GM13976 (cell line): ENCODE data around the gene LRRC31.

Experiments
- DNase-seq: peaks from one replicate; pipeline ENCODE4 v3.0.0; 2012; ENCODE audit warnings: low spot score
- in situ Hi-C: fragments of 300-500 bp; cut with MboI; formaldehyde crosslinking; loops from one replicate; pipeline ENCODE4 v1.12.0; 2022; ENCODE audit warnings: low sequenced_read_pairs, mixed read lengths, inconsistent platforms; ENCODE audit not compliant: unreplicated experiment
- TF ChIP-seq, protein P1 (sequence below): IDR thresholded peaks from 2 replicates; pipeline ENCODE4 v1.5.1; 2012; ENCODE audit warnings: borderline replicate concordance, mild to moderate bottlenecking; ENCODE audit not compliant: insufficient read depth; ENCODE audit errors: extremely low read depth, missing control alignments, control extremely low read depth

LRRC31 gene

DNA sequence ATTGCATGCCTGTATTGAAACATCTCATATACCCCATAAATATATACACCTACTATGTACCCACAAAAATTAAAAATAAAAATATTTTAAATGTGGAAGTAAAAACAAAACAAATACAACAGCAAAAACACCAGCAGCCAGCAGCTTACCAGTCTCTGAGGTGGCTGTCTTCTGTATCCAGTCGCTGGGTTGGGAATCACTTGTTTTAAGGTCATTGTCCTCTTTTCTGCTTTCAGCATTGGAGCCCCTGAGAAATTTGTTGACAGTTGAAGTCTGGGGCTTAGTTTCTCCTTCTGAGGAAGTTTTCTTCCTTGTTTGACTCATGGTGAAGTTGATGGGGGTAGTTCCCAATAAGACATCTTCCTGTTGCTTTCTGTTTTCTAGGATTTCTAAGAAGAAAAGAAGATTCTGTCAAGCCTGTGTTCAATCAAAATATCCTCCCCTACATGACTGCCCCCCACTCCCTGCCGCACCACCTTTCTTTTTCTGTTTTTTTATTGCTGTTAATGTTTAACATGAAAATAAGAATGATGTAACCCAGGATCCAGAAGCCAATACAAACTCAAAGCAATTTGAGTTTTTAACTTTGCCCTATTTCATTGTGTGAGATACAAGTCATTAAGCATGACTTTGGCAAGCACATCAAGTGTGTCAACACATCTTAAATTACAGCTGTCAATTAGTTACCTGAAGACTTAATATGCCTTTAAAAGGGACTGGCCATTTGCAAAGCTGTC, at the start of gene LRRC31:
Gene LRRC31, minus strand, starts transcription at position 452 of the 737 bp plus-strand sequence. Its CDS starts 128 bp downstream, at position 324.
- DNase-seq: no peak
- in situ Hi-C loops: no loop called here
- TF ChIP-seq, protein P1, sequence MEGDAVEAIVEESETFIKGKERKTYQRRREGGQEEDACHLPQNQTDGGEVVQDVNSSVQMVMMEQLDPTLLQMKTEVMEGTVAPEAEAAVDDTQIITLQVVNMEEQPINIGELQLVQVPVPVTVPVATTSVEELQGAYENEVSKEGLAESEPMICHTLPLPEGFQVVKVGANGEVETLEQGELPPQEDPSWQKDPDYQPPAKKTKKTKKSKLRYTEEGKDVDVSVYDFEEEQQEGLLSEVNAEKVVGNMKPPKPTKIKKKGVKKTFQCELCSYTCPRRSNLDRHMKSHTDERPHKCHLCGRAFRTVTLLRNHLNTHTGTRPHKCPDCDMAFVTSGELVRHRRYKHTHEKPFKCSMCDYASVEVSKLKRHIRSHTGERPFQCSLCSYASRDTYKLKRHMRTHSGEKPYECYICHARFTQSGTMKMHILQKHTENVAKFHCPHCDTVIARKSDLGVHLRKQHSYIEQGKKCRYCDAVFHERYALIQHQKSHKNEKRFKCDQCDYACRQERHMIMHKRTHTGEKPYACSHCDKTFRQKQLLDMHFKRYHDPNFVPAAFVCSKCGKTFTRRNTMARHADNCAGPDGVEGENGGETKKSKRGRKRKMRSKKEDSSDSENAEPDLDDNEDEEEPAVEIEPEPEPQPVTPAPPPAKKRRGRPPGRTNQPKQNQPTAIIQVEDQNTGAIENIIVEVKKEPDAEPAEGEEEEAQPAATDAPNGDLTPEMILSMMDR: no peak

GRCh38 chr3:169914321-169914720, 44.6 kb upstream of the LRRC31 start:
- no peak for DNase-seq
- in situ Hi-C loops: no loop called here
- TF ChIP-seq, protein P1: no peak

GRCh38 chr3:169913323-169913722, 43.6 kb upstream of the LRRC31 start:
- in situ Hi-C loops: no loop called here
- TF ChIP-seq, protein P1: no peak

DNA sequence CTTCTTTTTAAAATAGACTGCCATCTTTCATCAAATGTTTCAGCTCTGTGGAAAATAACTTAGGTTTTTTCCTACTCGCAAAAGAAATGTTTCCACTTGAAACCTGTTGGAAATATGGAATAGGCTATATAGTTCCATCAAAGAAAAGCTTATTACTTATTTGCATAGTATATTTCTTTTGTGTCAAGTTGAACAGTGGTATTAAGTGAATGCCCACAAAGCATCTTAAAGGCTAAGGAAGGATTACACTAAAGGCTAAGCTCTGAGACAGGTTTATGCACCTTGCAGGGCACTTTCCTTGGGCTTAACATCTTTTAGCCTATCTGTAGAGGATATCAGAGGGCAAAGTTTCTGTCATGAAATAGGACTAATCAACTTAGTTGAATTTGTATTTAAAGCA, 41.5 kb upstream of the LRRC31 start, which contains the start of gene SAMD7:
Gene SAMD7, plus strand, starts transcription at position 301 of the 400 bp plus-strand sequence. CDS start 7,927 bp downstream, outside the sequence.
- no peak for DNase-seq
- TF ChIP-seq, protein P1: no peak
- in situ Hi-C loops: no loop called here

More at GRCh38 chr3:169913323-169913722, 43.6 kb upstream of the LRRC31 start:
- DNase-seq: no peak

DNA sequence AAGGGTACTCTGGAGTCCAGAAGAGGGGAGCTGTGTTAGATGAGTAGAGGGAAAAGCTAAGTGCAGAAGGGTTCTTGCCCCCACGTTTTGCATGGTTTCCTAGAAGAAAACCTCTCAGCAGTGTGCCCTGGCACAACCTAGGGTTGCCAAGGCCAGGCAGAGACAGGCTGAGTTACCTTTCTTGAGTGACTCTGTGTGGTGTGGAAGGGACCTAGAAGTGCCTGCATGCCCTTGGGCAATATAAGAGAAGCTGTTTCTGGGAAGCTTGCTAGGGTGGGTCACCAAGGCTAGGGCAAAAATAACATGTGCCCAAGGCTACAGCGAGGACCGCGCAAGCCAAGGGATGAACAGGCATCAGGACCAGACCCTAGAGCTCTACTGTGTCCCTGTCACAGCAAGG, 38.2 kb upstream of the LRRC31 start:
- in situ Hi-C loops: no loop called here
- TF ChIP-seq, protein P1: no peak
- DNase-seq: no peak

DNA sequence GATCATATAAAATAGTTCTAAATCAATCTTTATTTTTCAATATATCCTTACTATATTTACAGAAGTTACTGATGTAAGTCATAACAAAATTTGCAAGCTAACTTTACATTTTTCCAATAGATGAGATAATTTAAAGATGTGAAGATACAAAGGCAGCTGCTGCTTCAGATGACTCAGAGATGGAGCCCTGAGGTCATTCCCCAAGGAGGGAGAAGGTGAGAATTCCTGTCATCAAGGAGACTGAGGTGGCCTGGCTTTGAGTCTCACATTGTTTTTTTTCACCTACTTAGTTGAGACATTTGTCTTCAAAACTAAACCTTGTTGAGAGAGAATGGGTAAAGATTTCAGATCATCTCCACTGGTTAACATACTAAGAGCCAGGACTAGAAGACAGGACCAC, 37.7 kb upstream of the LRRC31 start:
- in situ Hi-C loops: no loop called here
- TF ChIP-seq, protein P1: no peak
- no peak for DNase-seq

- no peak for DNase-seq
- TF ChIP-seq, protein P1: no peak
- in situ Hi-C loops: no loop called here
Measured at GRCh38 chr3:169905404-169905803, 35.7 kb upstream of the LRRC31 start.
